ENCODE measurements around the gene STAG3. TPM values are rescaled to one million over a fixed set of nuclear protein-coding genes. Genes with fewer than 3 reads are reported as not detected.

The STAG3 gene
- total and polyA plus RNA-seq, 9 of the 15 experiments (the other 6 are each of a cell fraction or from before 2014, with no cell fraction given), result 0.54 to 2.5 (median 1.7) TPM

GRCh38 chr7:100148225-100148558, 29.5 kb upstream of the STAG3 start (continued):
- TF ChIP-seq SMARCC2 (IDR thresholded peaks at IDR 0.05; ENCODE audit: low read depth), result no peak
- no peak for TF ChIP-seq HMG20A (CRISPR knock-in tag; conservative IDR thresholded peaks at IDR 0.05)
- TF ChIP-seq HLTF (IDR thresholded peaks at IDR 0.05), result no peak
- TF ChIP-seq, protein P1, sequence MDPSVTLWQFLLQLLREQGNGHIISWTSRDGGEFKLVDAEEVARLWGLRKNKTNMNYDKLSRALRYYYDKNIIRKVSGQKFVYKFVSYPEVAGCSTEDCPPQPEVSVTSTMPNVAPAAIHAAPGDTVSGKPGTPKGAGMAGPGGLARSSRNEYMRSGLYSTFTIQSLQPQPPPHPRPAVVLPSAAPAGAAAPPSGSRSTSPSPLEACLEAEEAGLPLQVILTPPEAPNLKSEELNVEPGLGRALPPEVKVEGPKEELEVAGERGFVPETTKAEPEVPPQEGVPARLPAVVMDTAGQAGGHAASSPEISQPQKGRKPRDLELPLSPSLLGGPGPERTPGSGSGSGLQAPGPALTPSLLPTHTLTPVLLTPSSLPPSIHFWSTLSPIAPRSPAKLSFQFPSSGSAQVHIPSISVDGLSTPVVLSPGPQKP (CRISPR knock-in tag; IDR thresholded peaks at IDR 0.05), result no peak
- TF ChIP-seq HOXB6 (CRISPR knock-in tag; IDR thresholded peaks at IDR 0.05; ENCODE audit: borderline replicate concordance), result no peak
- TF ChIP-seq HMGN3 (IDR thresholded peaks at IDR 0.05; ENCODE audit: borderline replicate concordance, extremely low read depth, insufficient read length, low read depth, low read length), result no peak
- no peak for TF ChIP-seq ZNF239 (CRISPR knock-in tag; IDR thresholded peaks at IDR 0.05)
- TF ChIP-seq MECOM (CRISPR knock-in tag; IDR thresholded peaks at IDR 0.05), result peak; percentile 31; the same call in 1 of the 2 replicates
- TF ChIP-seq ZNF583 (CRISPR knock-in tag; IDR thresholded peaks at IDR 0.05), result 0 out of 2 replicates have a peak, but pooled peaks have one; percentile 41
- TF ChIP-seq EZH2 (IDR thresholded peaks at IDR 0.05; ENCODE audit: borderline replicate concordance, low read depth, low read length), result no peak
- TF ChIP-seq RBM39 (optimal IDR thresholded peaks at IDR 0.05; ENCODE audit: low read depth, low read length), result no peak
- TF ChIP-seq, protein P2, sequence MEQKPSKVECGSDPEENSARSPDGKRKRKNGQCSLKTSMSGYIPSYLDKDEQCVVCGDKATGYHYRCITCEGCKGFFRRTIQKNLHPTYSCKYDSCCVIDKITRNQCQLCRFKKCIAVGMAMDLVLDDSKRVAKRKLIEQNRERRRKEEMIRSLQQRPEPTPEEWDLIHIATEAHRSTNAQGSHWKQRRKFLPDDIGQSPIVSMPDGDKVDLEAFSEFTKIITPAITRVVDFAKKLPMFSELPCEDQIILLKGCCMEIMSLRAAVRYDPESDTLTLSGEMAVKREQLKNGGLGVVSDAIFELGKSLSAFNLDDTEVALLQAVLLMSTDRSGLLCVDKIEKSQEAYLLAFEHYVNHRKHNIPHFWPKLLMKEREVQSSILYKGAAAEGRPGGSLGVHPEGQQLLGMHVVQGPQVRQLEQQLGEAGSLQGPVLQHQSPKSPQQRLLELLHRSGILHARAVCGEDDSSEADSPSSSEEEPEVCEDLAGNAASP (IDR thresholded peaks at IDR 0.05), result no peak
- no peak; the same call in 1 of the 2 replicates for TF ChIP-seq TEAD4 (IDR thresholded peaks at IDR 0.05; ENCODE audit: low read length)
- no peak for TF ChIP-seq TEAD4 (CRISPR knock-in tag; IDR thresholded peaks at IDR 0.05; ENCODE audit: borderline replicate concordance)
- TF ChIP-seq, protein P3, sequence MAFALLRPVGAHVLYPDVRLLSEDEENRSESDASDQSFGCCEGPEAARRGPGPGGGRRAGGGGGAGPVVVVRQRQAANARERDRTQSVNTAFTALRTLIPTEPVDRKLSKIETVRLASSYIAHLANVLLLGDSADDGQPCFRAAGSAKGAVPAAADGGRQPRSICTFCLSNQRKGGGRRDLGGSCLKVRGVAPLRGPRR (CRISPR knock-in tag; IDR thresholded peaks at IDR 0.05), result no peak
- no peak for TF ChIP-seq CC2D1A (IDR thresholded peaks at IDR 0.05)
- 0 out of 2 replicates have a peak, but pooled peaks have one; percentile 30 for TF ChIP-seq MTA1 (IDR thresholded peaks at IDR 0.05; ENCODE audit: borderline replicate concordance)
- no peak for TF ChIP-seq PPARD (CRISPR knock-in tag; IDR thresholded peaks at IDR 0.05)
- TF ChIP-seq HNRNPH1 (optimal IDR thresholded peaks at IDR 0.05; ENCODE audit: low read depth, low read length), result no peak
- no peak for TF ChIP-seq RNF2 (IDR thresholded peaks at IDR 0.05)
- TF ChIP-seq BRD4 (IDR thresholded peaks at IDR 0.05), result peak; percentile 61; the same call in 1 of the 2 replicates
- TF ChIP-seq ZNF165 (CRISPR knock-in tag; IDR thresholded peaks at IDR 0.05; ENCODE audit: borderline replicate concordance), result no peak
- no peak for TF ChIP-seq ZBTB43 (CRISPR knock-in tag; IDR thresholded peaks at IDR 0.05)
- 0 out of 4 replicates have a peak, but pooled peaks of 1 of the 2 experiments have one; percentile 10 for TF ChIP-seq KDM1A (IDR thresholded peaks at IDR 0.05)
- peak; percentile 79 for TF ChIP-seq HIVEP1 (CRISPR knock-in tag; IDR thresholded peaks at IDR 0.05)
- TF ChIP-seq ID3 (CRISPR knock-in tag; IDR thresholded peaks at IDR 0.05), result no peak
- 0 out of 2 replicates have a peak, but pooled peaks have one; percentile 21 for TF ChIP-seq ID3 (tag; IDR thresholded peaks at IDR 0.05)

All from K562 (cell line).